Activated CD8-positive, alpha-beta T cell treated with anti-CD3 and anti-CD28 coated beads for 36 hours (primary cell): ENCODE results near the gene PEPD. TPM values are rescaled to one million over a fixed set of nuclear protein-coding genes. Genes with fewer than 3 reads are reported as not detected.

Source experiments
- ATAC-seq: fragments of 200-7000 bp; cut with Tn5 transposase; one replicate; pipeline ENCODE4 v1.10.0; 2021; ENCODE audit warnings: mild to moderate bottlenecking, moderate library complexity
- CTCF ChIA-PET: fragments of 350-600 bp; sonication (Branson Sonifier 250); formaldehyde crosslinking; loops from one replicate; lab custom pipeline; 2021; ENCODE audit warnings: antibody characterized with exemption; lab: Charles Lee
- POLR2A ChIA-PET: fragments of 350-600 bp; sonication (Branson Sonifier 250); formaldehyde crosslinking; loops from one replicate; lab custom pipeline; 2021; ENCODE audit warnings: antibody characterized with exemption; lab: Charles Lee
- DNase-seq: peaks from one replicate; pipeline ENCODE4 v3.0.0-alpha.2; 2020
- H3K27ac Mint-ChIP-seq: one replicate; pipeline ENCODE4 v1.8.0; 2021; ENCODE audit warnings: mild to moderate bottlenecking, mixed read lengths
- H3K27me3 Mint-ChIP-seq: one replicate; pipeline ENCODE4 v1.8.0; 2021; ENCODE audit warnings: mixed read lengths
- H3K36me3 Mint-ChIP-seq: one replicate; pipeline ENCODE4 v1.8.0; 2021; ENCODE audit warnings: low read depth, mixed read lengths
- H3K4me1 Mint-ChIP-seq: one replicate; pipeline ENCODE4 v1.8.0; 2021; ENCODE audit warnings: low read depth, mixed read lengths
- H3K4me3 Mint-ChIP-seq: one replicate; pipeline ENCODE4 v1.8.0; 2021; ENCODE audit warnings: mild to moderate bottlenecking, moderate library complexity, mixed read lengths
- H3K9me3 Mint-ChIP-seq: one replicate; pipeline ENCODE4 v1.8.0; 2021; ENCODE audit warnings: mixed read lengths
- CTCF ChIP-seq: fragments of 200-600 bp; IDR thresholded peaks from one replicate; pipeline ENCODE4 v1.8.0; 2022; ENCODE audit warnings: antibody characterized with exemption, mild to moderate bottlenecking
- intact Hi-C: fragments of 100-400 bp; cut with micrococcal nuclease; formaldehyde crosslinking; loops from one replicate; pipeline ENCODE4 v1.10.0; 2022
- total RNA-seq, 2 experiments: library from RNA; stranded (reverse); gene quantifications; one replicate each; pipeline ENCODE4 v1.2.3, GENCODE V29; 2021

Gene PEPD
- total RNA-seq, 2 experiments from 2014 or later, result 32.6 to 34.6 TPM

GRCh38 chr19:33477781-33478180 is 43.8 kb downstream of the PEPD start:
- no peaks in the 10 kb centered on the region for H3K27me3 Mint-ChIP-seq
- ChIA-PET POLR2A (no interaction called here), CTCF (no interaction called here)
- H3K4me3 Mint-ChIP-seq, result no peak overlapping the region
- no peak overlapping the region for H3K27ac Mint-ChIP-seq
- H3K36me3 Mint-ChIP-seq, result peaks cover 39% of the 10 kb centered on the region
- TF ChIP-seq CTCF, result no peak
- no peak for ATAC-seq
- intact Hi-C loops, result no loop called here
- H3K9me3 Mint-ChIP-seq, result peaks cover 16% of the 10 kb centered on the region
- no peak for DNase-seq
- no peaks in the 10 kb centered on the region for H3K4me1 Mint-ChIP-seq

GRCh38 chr19:33476151-33476707 is 45.4 kb downstream of the PEPD start:
- intact Hi-C loops, result no loop called here
- H3K27ac Mint-ChIP-seq, result no peak overlapping the region
- H3K27me3 Mint-ChIP-seq, result no peaks in the 10 kb centered on the region
- peaks cover 12% of the 10 kb centered on the region for H3K9me3 Mint-ChIP-seq
- TF ChIP-seq CTCF, result no peak
- DNase-seq (no peak), ATAC-seq (no peak)
- ChIA-PET CTCF (interaction anchor here (1.3 kb wide), 1 partner anchor 46 kb away, joined by 3 read pairs; no protein-coding TSS in a partner anchor), POLR2A (no interaction called here)
- H3K36me3 Mint-ChIP-seq, result peaks cover 36% of the 10 kb centered on the region
- H3K4me3 Mint-ChIP-seq, result no peak overlapping the region
- H3K4me1 Mint-ChIP-seq, result no peaks in the 10 kb centered on the region

- Mint-ChIP-seq H3K27ac (no peak overlapping the region), H3K36me3 (peaks cover 18% of the 10 kb centered on the region), H3K9me3 (peaks cover under 1% of the 10 kb centered on the region), H3K4me1 (no peaks in the 10 kb centered on the region), H3K4me3 (no peak overlapping the region), H3K27me3 (no peaks in the 10 kb centered on the region)
- DNase-seq (no peak), ATAC-seq (no peak)
- ChIA-PET POLR2A (no interaction called here), CTCF (no interaction called here)
- intact Hi-C loops, result no loop called here
- TF ChIP-seq CTCF, result no peak
Measured at GRCh38 chr19:33473653-33474305, 47.8 kb downstream of the PEPD start.

- H3K4me3 Mint-ChIP-seq, result no peak overlapping the region
- H3K9me3 Mint-ChIP-seq, result no peaks in the 10 kb centered on the region
- intact Hi-C loops, result no loop called here
- H3K36me3 Mint-ChIP-seq, result peaks cover 11% of the 10 kb centered on the region
- TF ChIP-seq CTCF, result no peak
- ChIA-PET POLR2A (no interaction called here), CTCF (no interaction called here)
- H3K27ac Mint-ChIP-seq, result no peak overlapping the region
- H3K27me3 Mint-ChIP-seq, result no peaks in the 10 kb centered on the region
- DNase-seq, result no peak
- no peaks in the 10 kb centered on the region for H3K4me1 Mint-ChIP-seq
- ATAC-seq, result no peak
Measured at GRCh38 chr19:33472691-33473652, 48.6 kb downstream of the PEPD start.

- ATAC-seq, result no peak
- Mint-ChIP-seq H3K27ac (no peak overlapping the region), H3K4me1 (no peaks in the 10 kb centered on the region), H3K4me3 (no peak overlapping the region), H3K27me3 (no peaks in the 10 kb centered on the region), H3K36me3 (peaks cover 7% of the 10 kb centered on the region), H3K9me3 (no peaks in the 10 kb centered on the region)
- no peak for DNase-seq
- POLR2A ChIA-PET, result no interaction called here
- intact Hi-C loops, result no loop called here
- CTCF ChIA-PET, result no interaction called here
- TF ChIP-seq CTCF, result no peak
Measured at GRCh38 chr19:33472226-33472625, 49.4 kb downstream of the PEPD start.
